ENCODE data around the gene OGT.
"Not testable (repeated sequence)": the region's sequence is repeated elsewhere in the genome, so short reads cannot be mapped to it uniquely, and the experiment has no call there.

Gene OGT

DNA sequence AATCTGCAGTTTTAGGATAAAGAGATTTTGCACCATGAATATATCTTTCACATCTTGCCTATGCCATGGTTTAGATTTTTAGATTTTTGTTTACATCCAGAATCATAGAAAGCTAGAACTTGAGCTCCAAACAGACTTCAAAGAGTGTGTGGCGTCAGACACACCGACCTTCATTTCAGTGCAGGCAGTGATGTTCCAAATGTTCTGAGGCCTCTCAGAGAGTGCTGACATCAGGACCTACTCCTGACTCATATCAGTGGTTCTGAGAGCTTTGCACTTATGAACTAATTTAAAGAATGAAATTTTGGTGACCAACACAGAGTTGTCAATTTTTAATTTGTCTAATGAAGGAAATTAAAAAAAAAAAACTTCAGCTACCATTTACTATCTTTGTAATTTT lies 67.1 kb downstream of the OGT start:
- Histone ChIP-seq H3K4me2 (ENCODE audit: low read length) (no peak overlapping the region), H3K27me3 (ENCODE audit: control insufficient read depth, insufficient read depth, low read length) (no peaks in the 10 kb centered on the region), H3K4me1 (ENCODE audit: control insufficient read depth, insufficient read depth, low read length) (no peaks in the 10 kb centered on the region), H3K36me3 (ENCODE audit: insufficient read depth, low read length) (peaks cover 25% of the 10 kb centered on the region), H3K4me3 (ENCODE audit: low read length) (no peak overlapping the region), H3K9ac (ENCODE audit: low read depth, low read length) (no peak overlapping the region), H3K9me3 (replicated peaks; ENCODE audit: low read length) (no peaks in the 10 kb centered on the region)

DNA sequence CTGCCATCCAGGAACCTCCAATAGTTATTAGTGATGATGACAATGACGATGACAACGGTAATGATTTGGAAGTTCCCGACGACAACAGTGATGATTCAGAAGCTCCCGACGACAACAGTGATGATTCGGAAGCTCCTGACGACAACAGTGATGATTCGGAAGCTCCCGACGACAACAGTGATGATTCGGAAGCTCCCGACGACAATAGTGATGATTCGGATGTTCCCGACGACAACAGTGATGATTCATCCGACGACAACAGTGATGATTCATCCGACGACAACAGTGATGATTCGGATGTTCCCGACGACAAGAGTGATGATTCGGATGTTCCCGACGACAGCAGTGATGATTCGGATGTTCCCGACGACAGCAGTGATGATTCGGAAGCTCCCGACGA lies 70.7 kb downstream of the OGT start:
- no peak overlapping the region for H3K4me2 ChIP-seq (ENCODE audit: low read length)
- no peak overlapping the region for H3K9ac ChIP-seq (ENCODE audit: low read depth, low read length)
- no peaks in the 10 kb centered on the region for H3K27me3 ChIP-seq (ENCODE audit: control insufficient read depth, insufficient read depth, low read length)
- H3K4me3 ChIP-seq (ENCODE audit: low read length), result no peak overlapping the region
- H3K4me1 ChIP-seq (ENCODE audit: control insufficient read depth, insufficient read depth, low read length), result no peaks in the 10 kb centered on the region
- H3K36me3 ChIP-seq (ENCODE audit: insufficient read depth, low read length), result peaks cover 48% of the 10 kb centered on the region
- no peaks in the 10 kb centered on the region for H3K9me3 ChIP-seq (replicated peaks; ENCODE audit: low read length)

DNA sequence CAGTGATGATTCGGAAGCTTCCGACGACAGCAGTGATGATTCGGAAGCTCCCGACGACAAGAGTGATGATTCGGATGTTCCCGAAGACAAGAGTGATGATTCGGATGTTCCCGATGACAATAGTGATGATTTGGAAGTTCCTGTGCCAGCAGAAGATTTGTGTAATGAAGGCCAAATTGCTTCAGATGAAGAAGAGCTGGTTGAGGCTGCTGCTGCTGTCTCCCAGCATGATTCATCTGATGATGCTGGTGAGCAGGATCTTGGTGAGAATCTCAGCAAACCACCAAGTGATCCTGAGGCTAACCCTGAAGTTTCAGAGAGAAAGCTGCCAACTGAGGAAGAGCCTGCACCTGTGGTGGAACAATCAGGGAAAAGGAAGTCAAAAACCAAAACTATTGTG lies 71.2 kb downstream of the OGT start:
- no peaks in the 10 kb centered on the region for H3K9me3 ChIP-seq (replicated peaks; ENCODE audit: low read length)
- H3K36me3 ChIP-seq (ENCODE audit: insufficient read depth, low read length), result peaks cover 53% of the 10 kb centered on the region
- no peak overlapping the region for H3K9ac ChIP-seq (ENCODE audit: low read depth, low read length)
- H3K4me2 ChIP-seq (ENCODE audit: low read length), result no peak overlapping the region
- no peak overlapping the region for H3K4me3 ChIP-seq (ENCODE audit: low read length)
- no peaks in the 10 kb centered on the region for H3K27me3 ChIP-seq (ENCODE audit: control insufficient read depth, insufficient read depth, low read length)
- H3K4me1 ChIP-seq (ENCODE audit: control insufficient read depth, insufficient read depth, low read length), result no peaks in the 10 kb centered on the region

DNA sequence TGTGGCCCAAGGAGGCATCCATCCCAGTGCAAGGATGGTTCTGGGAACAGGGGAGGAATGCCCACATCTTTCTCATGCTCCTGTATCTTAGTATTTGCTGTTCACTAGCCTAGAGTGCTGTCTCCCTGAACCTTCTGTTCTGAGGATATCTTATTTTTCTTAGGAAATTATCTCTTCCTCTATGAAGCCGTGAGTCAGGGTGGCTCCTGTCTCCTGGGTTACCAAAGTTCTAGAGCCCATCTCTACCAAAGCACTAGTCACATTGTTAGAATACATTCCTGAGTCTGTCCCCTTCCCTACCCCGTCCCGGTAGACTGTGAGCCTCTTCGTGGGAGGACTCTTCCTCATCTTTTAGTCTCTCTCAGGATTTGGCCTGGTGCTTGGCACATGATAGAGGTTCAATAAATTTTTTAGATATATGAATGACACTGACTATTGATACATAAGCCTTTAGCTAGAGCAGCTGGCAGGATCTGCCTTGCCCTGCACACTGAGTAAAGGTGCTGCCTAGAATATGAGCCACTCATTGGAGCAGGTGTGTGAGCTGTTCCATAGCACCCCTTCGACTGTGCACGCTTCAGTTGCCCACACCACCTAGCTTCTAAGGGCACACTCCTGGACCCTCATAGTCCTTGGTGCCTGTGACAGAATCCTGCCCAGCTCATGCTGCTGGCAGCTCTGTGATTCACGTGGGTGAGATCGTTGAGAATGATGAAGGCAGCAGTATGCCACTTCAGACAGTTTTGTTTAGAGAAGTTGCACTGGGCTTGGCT lies 72.1 kb downstream of the OGT start:
- Histone ChIP-seq H3K4me3 (ENCODE audit: low read length) (no peak overlapping the region), H3K4me2 (ENCODE audit: low read length) (no peak overlapping the region), H3K36me3 (ENCODE audit: insufficient read depth, low read length) (peaks cover 58% of the 10 kb centered on the region), H3K27me3 (ENCODE audit: control insufficient read depth, insufficient read depth, low read length) (no peaks in the 10 kb centered on the region), H3K4me1 (ENCODE audit: control insufficient read depth, insufficient read depth, low read length) (no peaks in the 10 kb centered on the region), H3K9me3 (replicated peaks; ENCODE audit: low read length) (no peaks in the 10 kb centered on the region), H3K9ac (ENCODE audit: low read depth, low read length) (no peak overlapping the region)

DNA sequence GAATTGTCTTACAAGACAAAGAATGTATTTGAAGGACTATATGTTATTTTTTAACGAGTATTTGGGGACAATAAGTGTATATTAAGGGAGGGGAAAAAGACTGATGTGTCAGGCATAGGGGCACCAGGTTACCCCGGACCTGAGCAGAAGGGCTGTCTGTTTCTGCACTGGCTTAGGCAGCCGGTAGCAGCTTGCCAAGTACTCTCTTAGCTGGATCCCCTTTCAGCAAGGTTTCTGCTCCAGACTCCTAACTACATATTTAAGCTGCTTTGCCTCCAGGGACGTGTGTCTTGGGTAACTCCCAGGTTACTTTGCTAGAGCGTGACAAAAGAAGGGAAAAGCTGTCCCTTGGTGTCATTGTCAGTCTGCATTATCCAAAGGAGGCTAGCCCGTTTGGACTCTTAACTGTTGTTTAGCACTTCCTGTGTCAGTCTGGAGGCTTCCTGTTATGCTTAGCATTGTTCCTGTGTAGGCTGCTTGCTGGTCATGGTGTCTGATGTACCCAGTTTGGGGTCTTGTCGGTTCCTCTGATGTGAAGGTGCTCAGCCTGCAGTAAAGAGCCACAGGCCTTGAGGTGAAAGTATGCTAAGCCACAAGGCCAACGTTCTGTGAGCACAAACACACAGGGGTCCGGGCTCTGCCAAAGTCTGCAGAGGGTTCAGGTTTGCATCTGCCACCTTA lies 73.8 kb downstream of the OGT start:
- Histone ChIP-seq H3K4me2 (ENCODE audit: low read length) (no peak overlapping the region), H3K36me3 (ENCODE audit: insufficient read depth, low read length) (peaks cover 63% of the 10 kb centered on the region), H3K4me1 (ENCODE audit: control insufficient read depth, insufficient read depth, low read length) (no peaks in the 10 kb centered on the region), H3K4me3 (ENCODE audit: low read length) (no peak overlapping the region), H3K27me3 (ENCODE audit: control insufficient read depth, insufficient read depth, low read length) (no peaks in the 10 kb centered on the region), H3K9ac (ENCODE audit: low read depth, low read length) (no peak overlapping the region), H3K9me3 (replicated peaks; ENCODE audit: low read length) (no peaks in the 10 kb centered on the region)

DNA sequence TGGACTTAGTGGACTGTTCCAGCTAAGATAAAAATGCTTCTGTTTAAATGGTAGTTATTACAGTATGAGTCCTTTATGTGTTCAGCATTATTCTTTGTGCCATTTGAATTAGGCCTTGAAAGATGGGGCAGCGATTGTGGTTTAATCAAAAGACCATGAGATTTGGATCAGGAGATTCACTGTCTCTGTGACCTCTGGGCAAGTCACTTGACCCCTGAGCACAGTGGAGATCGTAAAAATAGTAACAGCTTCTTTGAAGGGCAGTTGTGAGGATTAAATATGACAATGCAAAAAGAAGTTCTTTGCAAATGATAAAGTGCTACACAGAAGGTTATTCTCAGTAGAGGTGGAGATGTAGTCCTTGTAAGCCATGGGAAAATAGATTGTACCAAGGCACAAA lies 74.6 kb downstream of the OGT start:
- Histone ChIP-seq H3K27me3 (ENCODE audit: control insufficient read depth, insufficient read depth, low read length) (no peaks in the 10 kb centered on the region), H3K4me1 (ENCODE audit: control insufficient read depth, insufficient read depth, low read length) (no peaks in the 10 kb centered on the region), H3K36me3 (ENCODE audit: insufficient read depth, low read length) (peaks cover 64% of the 10 kb centered on the region), H3K9ac (ENCODE audit: low read depth, low read length) (no peak overlapping the region), H3K9me3 (replicated peaks; ENCODE audit: low read length) (no peaks in the 10 kb centered on the region), H3K4me2 (ENCODE audit: low read length) (no peak overlapping the region), H3K4me3 (ENCODE audit: low read length) (no peak overlapping the region)

DNA sequence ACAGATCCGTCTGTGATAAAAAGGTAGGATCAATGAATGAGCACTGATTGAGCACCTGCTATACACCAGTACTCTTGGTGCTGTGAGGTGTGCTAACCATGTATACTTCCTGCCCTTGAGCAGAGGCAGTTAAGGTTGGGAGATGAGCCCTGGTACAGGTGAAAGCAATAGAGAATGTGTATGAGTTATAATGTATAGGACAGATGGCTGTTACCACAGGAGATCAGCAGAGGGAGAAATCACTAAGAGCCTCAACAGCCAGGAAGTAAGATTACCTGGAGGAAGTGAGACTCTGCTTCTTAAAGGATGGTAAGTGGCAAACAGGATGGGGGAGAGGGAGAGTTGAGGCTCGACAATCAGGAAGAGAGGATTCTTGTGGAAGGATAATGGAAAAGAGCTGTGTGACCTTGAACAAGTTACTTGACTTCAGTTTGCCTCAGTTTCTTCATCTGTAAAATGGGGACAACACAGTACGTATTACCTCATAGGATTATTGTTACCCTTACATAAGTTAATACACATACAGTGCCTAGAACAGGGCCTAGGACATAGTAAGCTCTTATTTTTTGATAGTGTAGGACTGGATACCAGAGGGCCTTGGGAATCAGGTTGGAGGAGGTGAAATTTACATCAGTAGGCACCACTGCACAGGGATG lies 76.3 kb downstream of the OGT start:
- Histone ChIP-seq H3K27me3 (ENCODE audit: control insufficient read depth, insufficient read depth, low read length) (no peaks in the 10 kb centered on the region), H3K4me3 (ENCODE audit: low read length) (no peak overlapping the region), H3K36me3 (ENCODE audit: insufficient read depth, low read length) (peaks cover 59% of the 10 kb centered on the region), H3K4me1 (ENCODE audit: control insufficient read depth, insufficient read depth, low read length) (no peaks in the 10 kb centered on the region), H3K9me3 (replicated peaks; ENCODE audit: low read length) (no peaks in the 10 kb centered on the region), H3K9ac (ENCODE audit: low read depth, low read length) (no peak overlapping the region), H3K4me2 (ENCODE audit: low read length) (no peak overlapping the region)

DNA sequence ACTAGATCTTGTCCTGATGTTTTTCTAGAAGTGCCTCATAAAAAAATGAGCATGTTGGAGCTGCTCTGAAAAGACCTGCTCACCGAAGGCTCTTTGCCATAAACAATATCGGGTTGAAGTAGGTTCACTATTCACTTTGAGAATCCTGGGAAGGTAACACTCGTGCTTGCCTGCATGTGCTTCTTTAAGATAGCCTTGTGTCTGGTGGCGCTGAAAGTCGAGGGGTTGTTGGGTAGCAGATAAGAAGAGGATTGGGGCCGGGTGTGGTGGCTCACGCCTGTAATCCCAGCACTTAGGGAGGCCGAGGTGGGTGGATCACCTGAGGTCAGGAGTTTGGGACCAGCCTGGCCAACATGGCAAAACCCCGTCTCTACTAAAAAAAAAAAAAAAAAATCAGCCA lies 78.8 kb downstream of the OGT start:
- not testable (repeated sequence) for H3K9me3 ChIP-seq (replicated peaks; ENCODE audit: low read length); H3K27me3 ChIP-seq (ENCODE audit: control insufficient read depth, insufficient read depth, low read length); H3K4me3 ChIP-seq (ENCODE audit: low read length); H3K4me1 ChIP-seq (ENCODE audit: control insufficient read depth, insufficient read depth, low read length); H3K4me2 ChIP-seq (ENCODE audit: low read length); H3K9ac ChIP-seq (ENCODE audit: low read depth, low read length)
- H3K36me3 ChIP-seq (ENCODE audit: insufficient read depth, low read length), result peaks cover 42% of the 10 kb centered on the region

DNA sequence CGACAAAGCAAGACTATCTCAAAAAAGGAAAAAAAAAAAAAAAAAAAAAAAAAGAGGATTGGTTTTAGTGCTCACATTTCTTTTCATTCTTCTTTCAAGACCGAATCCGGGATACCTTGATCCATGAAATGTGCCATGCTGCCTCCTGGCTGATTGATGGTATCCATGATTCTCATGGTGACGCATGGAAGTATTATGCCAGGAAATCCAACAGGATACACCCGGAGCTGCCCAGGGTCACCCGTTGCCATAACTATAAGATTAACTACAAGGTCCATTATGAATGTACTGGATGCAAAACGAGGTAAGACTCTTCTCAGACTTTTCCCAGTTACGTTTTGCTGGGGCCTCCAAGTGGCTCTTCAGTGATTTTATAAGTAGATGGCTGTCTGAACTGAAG lies 79.4 kb downstream of the OGT start:
- H3K36me3 ChIP-seq (ENCODE audit: insufficient read depth, low read length), result peaks cover 37% of the 10 kb centered on the region
- H3K9ac ChIP-seq (ENCODE audit: low read depth, low read length), result no peak overlapping the region
- H3K4me1 ChIP-seq (ENCODE audit: control insufficient read depth, insufficient read depth, low read length), result no peaks in the 10 kb centered on the region
- H3K4me3 ChIP-seq (ENCODE audit: low read length), result no peak overlapping the region
- H3K4me2 ChIP-seq (ENCODE audit: low read length), result no peak overlapping the region
- H3K27me3 ChIP-seq (ENCODE audit: control insufficient read depth, insufficient read depth, low read length), result no peaks in the 10 kb centered on the region
- no peaks in the 10 kb centered on the region for H3K9me3 ChIP-seq (replicated peaks; ENCODE audit: low read length)

DNA sequence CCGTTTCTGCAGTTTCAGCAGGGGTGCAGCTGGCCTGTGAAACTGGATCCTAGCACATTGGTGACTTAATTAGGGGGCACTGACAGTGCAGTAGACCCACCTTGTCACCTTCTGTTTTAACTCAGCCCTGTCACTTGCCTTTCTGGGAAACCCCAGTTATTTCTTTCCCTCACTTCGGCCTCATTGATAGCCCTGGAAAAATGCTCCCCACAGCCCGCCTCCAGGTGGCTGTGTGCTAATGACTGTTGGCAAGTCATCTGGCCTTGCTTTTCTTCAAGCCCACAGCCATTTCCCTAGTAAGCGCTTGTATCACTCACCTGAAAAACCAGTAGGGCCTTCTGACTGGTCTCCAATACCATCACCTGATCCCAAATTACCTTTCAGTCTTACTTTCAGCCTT lies 82.2 kb downstream of the OGT start:
- Histone ChIP-seq H3K27me3 (ENCODE audit: control insufficient read depth, insufficient read depth, low read length) (no peaks in the 10 kb centered on the region), H3K4me2 (ENCODE audit: low read length) (no peak overlapping the region), H3K9ac (ENCODE audit: low read depth, low read length) (no peak overlapping the region), H3K36me3 (ENCODE audit: insufficient read depth, low read length) (peaks cover 22% of the 10 kb centered on the region), H3K4me3 (ENCODE audit: low read length) (no peak overlapping the region), H3K4me1 (ENCODE audit: control insufficient read depth, insufficient read depth, low read length) (no peaks in the 10 kb centered on the region), H3K9me3 (replicated peaks; ENCODE audit: low read length) (no peaks in the 10 kb centered on the region)

DNA sequence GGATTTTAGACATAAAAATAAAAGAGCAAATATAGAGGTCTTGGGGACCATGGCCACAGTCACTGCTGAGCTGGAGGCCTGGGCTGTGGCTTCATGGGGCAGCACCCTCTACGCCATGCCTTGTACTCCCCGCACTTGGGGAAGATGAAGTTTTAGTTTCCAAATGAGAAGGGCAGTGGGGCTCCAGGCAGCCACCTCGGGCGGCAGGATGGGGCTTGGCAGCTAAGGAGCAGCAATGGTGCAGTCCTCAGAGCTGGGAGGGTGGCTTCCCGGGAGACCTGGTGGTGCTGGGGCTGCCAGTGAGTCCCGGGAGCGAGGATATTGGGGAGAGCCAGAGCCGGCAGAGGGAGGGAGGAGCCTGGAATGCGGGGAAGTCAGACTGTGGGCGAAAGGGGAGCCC lies 83.0 kb downstream of the OGT start:
- Histone ChIP-seq H3K4me1 (ENCODE audit: control insufficient read depth, insufficient read depth, low read length) (no peaks in the 10 kb centered on the region), H3K4me3 (ENCODE audit: low read length) (no peak overlapping the region), H3K27me3 (ENCODE audit: control insufficient read depth, insufficient read depth, low read length) (no peaks in the 10 kb centered on the region), H3K9ac (ENCODE audit: low read depth, low read length) (no peak overlapping the region), H3K9me3 (replicated peaks; ENCODE audit: low read length) (no peaks in the 10 kb centered on the region), H3K36me3 (ENCODE audit: insufficient read depth, low read length) (peaks cover 20% of the 10 kb centered on the region), H3K4me2 (ENCODE audit: low read length) (no peak overlapping the region)
